HG03575 (cell line): Measurements from ENCODE around the gene PSMC3.
A peak's percentile ranks its signal among the peaks of the same experiment; 100 is the strongest.

Experiments
- ATAC-seq: cut with Tn5 transposase; IDR thresholded peaks from one replicate; pipeline ENCODE4 v1.9.1; 2021; ENCODE audit not compliant: unreplicated experiment, insufficient number of reproducible peaks, low FRiP score; ENCODE audit errors: extremely low read depth

Gene PSMC3

GRCh38 chr11:47384498-47384897 is 41.7 kb downstream of the PSMC3 start:
- ATAC-seq: no peak

- ATAC-seq: no peak
Observed at GRCh38 chr11:47383071-47383470, 43.2 kb downstream of the PSMC3 start.

GRCh38 chr11:47380078-47380477 is 46.2 kb downstream of the PSMC3 start:
- ATAC-seq: no peak

GRCh38 chr11:47379317-47379716 is 46.9 kb downstream of the PSMC3 start:
- no peak for ATAC-seq

GRCh38 chr11:47378836-47379170 is 47.4 kb downstream of the PSMC3 start:
- ATAC-seq: no peak

GRCh38 chr11:47378010-47378835 is 48.0 kb downstream of the PSMC3 start, which contains the start of gene SPI1:
Gene SPI1 (minus strand): TSS chr11:47378547. CDS start chr11:47378353, 194 bp downstream.
- ATAC-seq: peak; percentile 66

- ATAC-seq: no peak
Observed at GRCh38 chr11:47377571-47378009, 48.6 kb downstream of the PSMC3 start.

- ATAC-seq: no peak
Observed at GRCh38 chr11:47376525-47377371, 49.5 kb downstream of the PSMC3 start.

- ATAC-seq: no peak
Observed at GRCh38 chr11:47376107-47376524, 50.1 kb downstream of the PSMC3 start.

GRCh38 chr11:47375546-47376085 is 50.6 kb downstream of the PSMC3 start:
- ATAC-seq: no peak

GRCh38 chr11:47375020-47375419 is 51.2 kb downstream of the PSMC3 start:
- ATAC-seq: no peak

GRCh38 chr11:47374720-47375019 is 51.6 kb downstream of the PSMC3 start:
- no peak for ATAC-seq

GRCh38 chr11:47373876-47374719 is 52.1 kb downstream of the PSMC3 start:
- no peak for ATAC-seq

GRCh38 chr11:47372422-47372821 is 53.8 kb downstream of the PSMC3 start:
- no peak for ATAC-seq

- no peak for ATAC-seq
Observed at GRCh38 chr11:47369676-47370075, 56.6 kb downstream of the PSMC3 start.
